Raji (cell line): ENCODE measurements around the gene SENP7.

Experiments
- POLR2A ChIP-seq: IDR thresholded peaks from 2 replicates; pipeline ENCODE4 v1.6.1; 2011; ENCODE audit warnings: low read depth, low read length, control low read depth; ENCODE audit not compliant: insufficient read depth

SENP7 gene, protein sequence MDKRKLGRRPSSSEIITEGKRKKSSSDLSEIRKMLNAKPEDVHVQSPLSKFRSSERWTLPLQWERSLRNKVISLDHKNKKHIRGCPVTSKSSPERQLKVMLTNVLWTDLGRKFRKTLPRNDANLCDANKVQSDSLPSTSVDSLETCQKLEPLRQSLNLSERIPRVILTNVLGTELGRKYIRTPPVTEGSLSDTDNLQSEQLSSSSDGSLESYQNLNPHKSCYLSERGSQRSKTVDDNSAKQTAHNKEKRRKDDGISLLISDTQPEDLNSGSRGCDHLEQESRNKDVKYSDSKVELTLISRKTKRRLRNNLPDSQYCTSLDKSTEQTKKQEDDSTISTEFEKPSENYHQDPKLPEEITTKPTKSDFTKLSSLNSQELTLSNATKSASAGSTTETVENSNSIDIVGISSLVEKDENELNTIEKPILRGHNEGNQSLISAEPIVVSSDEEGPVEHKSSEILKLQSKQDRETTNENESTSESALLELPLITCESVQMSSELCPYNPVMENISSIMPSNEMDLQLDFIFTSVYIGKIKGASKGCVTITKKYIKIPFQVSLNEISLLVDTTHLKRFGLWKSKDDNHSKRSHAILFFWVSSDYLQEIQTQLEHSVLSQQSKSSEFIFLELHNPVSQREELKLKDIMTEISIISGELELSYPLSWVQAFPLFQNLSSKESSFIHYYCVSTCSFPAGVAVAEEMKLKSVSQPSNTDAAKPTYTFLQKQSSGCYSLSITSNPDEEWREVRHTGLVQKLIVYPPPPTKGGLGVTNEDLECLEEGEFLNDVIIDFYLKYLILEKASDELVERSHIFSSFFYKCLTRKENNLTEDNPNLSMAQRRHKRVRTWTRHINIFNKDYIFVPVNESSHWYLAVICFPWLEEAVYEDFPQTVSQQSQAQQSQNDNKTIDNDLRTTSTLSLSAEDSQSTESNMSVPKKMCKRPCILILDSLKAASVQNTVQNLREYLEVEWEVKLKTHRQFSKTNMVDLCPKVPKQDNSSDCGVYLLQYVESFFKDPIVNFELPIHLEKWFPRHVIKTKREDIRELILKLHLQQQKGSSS

DNA sequence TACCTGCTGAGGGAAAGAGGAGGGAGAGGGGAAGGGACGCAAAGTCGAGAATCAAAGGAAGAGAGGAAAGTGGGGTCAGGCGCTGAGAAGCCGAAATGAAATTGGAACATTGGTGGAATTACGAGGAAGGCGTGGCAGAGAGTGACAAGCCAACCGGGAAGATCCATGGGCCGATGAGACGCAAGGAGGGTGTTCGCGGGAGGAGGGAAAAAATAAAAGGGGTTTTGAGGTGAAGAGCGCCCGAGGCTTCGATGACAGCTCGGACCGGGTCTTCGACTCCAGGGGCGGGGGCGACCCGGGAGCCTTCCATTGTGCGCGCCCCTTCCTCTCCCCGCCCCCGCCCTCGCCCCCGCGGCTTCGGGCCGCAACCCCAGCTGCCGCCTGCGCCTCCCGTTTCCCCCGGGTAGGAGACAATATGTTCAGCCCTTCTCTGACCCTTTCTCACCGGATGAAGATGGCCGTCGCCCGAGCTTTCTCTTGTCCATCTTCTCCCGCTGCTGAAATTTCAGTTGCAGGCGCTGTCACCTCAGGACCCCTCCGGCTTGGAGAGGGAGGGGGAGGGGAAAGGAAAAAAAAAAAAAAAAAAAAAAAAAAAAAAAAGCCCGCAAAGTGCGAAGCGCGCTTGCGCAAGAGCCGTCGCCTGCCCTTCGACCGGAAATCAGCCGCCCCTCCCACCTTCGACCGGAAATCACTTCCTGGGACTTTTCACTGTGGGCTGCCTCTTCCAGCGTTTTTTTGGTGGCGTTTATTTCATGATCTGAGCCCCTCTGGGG lies at the start of gene SENP7:
Gene SENP7 (minus strand): TSS at position 567 of the 773 bp plus-strand sequence. CDS start 82 bp downstream, at position 485.
- peak; percentile 58 for TF ChIP-seq POLR2A

DNA sequence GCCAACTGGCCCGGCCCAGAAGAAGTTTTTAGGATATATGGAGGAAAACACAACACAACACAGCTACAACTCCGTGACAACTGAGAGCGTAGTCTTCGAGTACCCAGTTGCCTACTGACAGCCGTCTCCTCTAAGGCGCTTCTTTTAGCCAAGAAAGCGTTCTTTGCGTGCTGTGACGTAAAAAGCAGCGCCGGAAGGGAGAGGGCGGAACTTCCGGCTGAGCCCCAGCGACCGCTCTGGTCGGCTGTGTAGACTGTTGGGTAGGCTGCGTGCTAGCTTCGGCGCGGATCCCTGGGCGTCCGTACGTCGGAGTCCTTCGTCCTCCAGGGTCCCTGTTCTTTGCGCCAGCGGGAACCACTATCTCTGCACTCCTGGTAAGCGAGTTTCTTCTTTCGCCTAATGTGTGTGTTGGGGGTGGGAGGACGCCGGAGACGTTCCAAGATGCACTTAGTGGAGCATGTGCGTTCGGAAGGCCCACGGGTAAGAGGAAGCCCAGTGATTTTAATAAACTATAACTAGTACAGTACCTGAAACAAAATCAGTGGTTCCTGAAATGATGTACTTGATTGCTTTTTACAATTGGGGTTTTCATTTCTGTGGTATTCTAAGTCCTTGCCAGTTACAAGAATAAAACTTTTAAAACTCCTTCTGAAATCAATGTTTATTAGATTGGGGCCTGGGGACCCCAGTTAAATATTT lies 48.8 kb upstream of the SENP7 start, which contains the start of gene TRMT10C:
Gene TRMT10C (plus strand): TSS at position 239 of the 699 bp plus-strand sequence. CDS start 2,914 bp downstream, outside the sequence.
- peak; percentile 93 for TF ChIP-seq POLR2A

DNA sequence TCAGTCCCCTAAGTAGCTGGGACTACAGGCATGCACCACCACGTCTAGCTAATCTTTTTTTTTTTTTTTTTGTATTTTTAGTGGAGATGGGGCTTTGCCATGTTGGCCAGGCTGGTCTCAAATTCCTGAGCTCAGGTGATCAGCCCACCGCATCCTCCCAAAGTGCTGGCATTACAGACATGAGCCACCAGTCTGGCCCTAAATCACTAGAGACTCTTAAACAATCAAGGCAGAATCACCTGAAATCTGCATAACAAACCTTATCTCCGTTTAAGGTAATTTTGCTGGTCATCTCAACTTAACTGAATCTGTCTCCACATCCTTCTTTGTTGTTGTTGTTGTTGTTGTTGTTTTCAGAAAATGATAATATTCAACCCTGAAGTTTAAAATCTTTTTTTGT lies 43.1 kb upstream of the SENP7 start:
- no peak for TF ChIP-seq POLR2A

DNA sequence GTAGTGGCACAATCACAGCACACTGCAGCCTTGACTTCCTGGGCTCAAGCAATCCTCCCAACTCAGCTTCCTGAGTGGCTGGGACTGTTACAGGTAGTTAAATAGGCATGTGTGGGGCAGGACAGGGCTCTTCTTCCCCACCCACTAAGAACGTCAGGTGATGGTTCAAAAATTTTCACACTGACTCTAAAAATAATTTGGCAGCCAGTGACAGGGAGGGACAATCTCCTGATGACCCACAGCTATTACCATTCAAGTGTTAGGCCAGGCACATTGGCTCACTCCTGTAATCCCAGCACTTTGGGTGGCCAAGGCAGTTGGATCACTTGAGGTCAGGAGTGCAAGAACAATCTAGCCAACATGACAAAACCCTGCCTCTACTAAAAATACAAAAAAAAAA lies 36.5 kb upstream of the SENP7 start:
- no peak for TF ChIP-seq POLR2A

DNA sequence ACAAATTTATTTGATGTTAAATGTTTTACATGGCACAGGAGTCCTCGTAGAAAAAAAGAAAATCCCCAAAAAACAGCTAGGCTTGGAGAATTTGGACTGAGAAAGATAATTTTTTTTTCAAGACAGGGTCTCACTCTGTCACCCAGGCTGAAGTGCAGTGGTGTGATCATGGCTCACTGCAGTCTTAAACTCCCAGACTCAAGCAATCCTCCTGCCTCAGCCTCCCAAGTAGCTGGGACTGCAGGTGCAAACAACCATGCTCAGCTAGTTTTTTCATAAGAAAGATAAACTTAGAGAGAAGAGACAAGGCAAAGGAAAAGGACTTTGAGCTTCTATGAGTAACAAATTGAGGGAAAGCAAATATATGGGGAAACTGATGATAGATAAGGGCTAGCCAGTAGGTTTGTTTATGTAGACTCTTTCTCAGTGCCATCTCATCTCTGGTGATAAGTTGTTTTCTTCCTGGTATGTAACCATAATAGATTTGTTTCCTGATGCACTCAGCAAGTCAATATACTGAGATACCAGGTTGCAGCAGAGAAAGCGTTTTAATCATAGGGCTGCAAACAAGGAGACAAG lies 35.6 kb upstream of the SENP7 start:
- TF ChIP-seq POLR2A: no peak

DNA sequence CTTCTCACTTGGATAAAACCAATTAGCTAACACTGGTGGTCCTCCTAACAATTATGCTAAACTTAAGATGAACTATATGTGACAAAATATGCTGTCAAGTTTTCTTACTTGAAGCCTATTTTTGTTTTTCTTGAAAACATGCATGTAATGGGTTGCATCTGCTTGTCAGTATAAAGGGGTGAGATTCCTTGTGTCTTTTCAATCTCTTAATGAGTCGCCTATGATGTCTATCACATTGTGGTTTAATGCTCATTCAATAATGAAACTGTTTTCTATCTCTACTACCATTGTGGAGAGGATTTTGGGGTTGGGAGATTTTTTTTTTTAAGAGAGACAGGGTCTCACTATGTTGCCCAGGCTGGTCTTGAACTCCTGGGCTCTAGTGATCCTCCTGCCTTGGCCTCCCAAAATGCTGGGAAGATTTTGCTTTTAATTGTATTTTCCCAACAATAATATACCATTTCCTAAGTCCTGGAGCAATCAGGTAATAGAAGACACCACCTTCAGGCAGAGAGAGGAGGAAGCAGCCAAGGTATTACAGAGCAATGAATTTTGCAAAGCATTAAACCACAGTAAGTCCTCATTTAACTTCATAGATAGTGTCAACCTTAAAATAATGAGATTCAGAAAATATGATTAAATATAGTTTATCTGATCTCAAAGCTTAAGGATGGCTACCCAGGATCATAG lies 31.3 kb upstream of the SENP7 start:
- TF ChIP-seq POLR2A: no peak

DNA sequence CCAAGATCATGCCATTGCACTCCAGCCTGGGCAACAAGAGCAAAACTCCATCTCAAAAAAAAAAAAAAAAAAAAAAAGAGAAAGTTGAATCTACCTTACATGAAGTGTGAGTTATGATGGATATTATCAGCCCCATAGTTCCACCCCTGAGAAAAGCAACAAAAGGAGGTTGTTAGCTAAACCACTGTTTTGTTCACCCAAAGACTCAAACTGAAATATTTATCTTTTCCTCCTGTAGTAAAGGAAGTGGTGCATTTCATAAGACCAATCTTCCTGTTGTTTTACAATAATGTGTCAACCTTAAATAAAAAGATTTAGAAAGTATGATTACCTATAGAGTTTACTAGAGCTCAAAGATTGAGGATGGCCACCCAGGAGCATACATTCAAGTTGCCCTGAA lies 29.9 kb upstream of the SENP7 start:
- no peak for TF ChIP-seq POLR2A

DNA sequence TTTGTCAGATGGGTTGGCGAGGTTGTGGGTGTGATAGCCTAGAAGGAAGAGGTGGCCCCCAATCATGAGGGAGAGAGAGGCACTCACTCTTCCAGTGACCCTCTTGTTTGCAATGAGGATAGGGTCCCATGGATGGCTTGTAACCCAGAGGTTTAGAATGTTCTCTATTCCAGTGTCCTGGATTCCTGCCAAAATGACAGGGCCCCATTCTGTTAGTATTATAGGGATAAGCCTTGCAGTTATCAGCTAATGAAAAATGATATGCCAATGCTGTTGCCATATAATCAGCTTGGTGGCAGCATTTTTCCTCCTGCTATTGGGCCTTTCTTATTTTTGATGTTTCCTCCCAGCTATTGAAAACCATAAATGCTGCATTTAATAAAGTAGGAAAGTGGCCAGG lies 23.3 kb upstream of the SENP7 start:
- no peak for TF ChIP-seq POLR2A

DNA sequence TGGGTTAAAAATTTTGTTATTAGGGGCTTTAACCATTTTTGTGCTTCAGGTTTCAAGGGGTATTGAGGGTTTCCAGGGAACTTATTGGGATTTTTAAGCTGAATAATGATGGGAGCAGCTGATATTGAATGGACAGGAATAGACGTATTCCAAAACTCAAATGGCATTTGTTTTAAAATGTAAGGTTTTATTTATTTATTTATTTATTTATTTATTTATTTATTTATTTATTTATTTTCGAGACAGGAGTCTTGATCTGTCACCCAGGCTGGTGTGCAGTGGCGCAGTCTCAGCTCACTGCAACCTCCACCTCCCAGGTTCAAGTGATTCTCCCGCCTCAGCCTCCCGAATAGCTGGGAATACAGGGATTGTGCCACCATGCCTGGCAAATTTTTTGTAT lies 22.2 kb upstream of the SENP7 start:
- no peak for TF ChIP-seq POLR2A

DNA sequence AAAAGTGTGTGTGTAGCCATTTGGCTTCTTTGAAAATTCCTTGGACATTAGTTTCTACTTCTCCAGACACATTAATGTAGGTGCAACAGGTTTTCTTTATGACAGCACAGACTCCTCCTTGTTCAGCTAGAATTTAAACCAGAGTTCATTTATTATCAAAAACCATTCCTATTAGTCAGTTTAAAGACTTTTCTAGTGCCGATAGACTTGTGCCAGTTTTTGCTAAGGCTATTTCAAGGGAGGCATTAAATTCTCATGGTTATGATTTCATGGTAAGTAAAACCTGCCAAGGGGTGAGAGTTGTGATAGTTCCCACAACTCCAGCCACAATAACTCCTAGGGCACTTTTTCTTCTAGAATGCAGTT lies 20.6 kb upstream of the SENP7 start:
- TF ChIP-seq POLR2A: no peak

DNA sequence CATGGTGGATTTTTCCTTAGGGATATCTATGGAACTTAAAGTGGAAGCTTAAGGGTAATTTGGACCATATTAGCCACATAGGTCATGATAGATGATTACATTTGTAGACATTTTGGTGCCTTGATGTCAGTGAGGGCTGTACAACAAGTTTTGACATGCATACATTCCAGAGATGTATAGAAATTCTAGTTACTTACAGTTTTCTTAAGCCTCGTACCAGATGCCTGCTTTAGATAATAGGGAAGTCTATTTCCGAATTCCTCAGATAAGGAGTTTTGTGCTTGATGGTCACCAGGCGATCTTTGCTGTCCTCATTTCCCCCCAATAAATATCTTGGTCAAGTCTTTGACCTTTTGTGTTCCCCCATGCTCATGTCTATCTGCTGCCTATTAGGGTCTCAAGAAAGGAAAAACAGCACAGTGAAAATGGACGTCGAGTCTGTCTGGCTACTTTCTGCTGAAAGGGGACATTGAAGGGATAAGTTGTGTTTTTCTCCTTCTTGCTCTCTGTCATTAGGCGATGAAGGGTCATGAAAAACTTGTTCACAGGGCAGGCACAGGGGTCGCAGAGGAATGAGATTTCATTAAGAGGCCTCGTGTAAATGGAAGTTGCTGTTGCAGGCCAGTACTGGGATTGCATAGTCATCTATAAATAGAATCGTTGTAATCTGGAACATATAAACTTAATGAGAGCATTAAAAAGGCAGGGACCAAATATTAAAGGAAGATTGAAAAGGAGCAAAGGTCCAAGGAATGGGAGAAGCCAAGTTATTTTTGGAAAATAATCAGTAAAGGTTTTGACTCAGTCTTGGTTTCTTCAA lies 20.0 kb upstream of the SENP7 start:
- no peak for TF ChIP-seq POLR2A

DNA sequence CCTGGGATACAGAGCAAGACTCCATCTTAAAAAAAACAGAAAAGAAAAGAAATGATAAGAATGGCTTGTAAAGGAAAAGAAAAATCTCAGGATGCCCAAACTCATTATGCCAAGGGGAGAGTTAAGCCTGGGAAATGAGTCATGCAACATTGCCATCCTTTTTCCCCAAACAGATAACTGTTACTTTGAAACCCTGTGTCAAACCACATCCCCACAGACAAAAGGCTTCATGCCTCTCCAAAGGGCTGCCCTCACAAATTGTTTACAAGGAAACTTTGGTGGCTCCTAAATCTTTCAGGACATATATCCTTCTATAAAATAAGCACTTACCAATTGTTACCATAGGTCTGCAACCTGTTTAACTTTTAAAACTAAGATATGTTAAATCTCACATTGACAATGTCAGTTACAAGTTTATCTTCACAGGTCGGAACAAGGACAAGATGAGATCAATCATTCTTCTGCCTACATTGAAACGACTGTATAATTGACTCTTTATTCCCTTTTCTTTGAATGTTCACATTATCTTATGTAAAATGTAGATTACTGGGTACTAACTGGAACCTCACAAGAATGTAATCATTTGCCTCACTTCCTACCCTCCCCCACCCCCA lies 18.6 kb upstream of the SENP7 start:
- TF ChIP-seq POLR2A: no peak
